Measurements from ENCODE around the gene WDR1. TPM values are rescaled to one million over a fixed set of nuclear protein-coding genes. Genes with fewer than 3 reads are reported as not detected.

WDR1 gene
- polyA plus RNA-seq, 1 of the 3 experiments (the other 2 are of a cell fraction): 310 TPM

DNA sequence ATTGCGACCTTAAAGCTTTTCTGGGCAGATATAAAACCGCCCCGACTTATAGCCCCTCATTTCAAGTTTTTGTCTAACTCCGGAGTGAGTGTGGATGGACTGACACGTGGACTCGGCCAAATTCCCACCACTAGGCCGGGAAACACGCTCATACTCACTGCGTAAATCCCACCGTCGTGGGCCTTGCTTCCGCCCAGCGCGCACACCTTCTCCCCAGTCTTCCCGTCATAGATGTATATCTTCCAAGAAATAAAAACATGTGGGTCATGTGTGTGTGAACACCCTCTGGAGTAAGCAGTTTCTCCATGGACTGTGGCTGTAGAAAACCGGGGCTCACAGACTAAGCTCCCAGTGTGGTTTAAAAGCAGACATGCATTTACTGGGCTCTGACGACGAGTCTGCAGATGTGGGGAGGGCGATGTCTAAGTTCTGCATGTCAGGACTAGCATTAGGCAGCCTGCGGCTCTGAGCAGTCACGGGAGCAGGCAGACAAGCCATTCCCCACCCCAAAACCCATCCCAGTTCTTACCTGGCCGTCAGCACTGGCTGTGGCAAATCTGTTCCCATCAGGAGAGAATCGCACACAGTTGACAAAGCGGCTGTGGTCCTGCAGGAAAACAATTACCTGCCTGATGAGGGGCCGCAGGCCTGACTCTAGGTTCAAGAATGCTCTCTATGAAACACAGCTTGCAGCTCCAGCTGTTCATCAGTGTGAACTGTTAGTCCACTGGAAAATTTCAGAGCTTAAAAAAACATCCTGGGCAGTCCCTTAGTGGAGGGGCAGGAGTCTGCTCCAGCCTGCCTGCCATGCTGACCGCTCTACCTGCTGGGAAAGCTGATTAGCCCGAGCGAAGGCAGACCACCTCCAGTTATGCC is 28.2 kb downstream of the WDR1 start:
- Histone ChIP-seq H3K4me2 (no peak overlapping the region), H3K9me3 (no peaks in the 10 kb centered on the region), H3K36me3 (replicated peaks in 1 of 2; ENCODE audit: control insufficient read depth in 1 of 2, insufficient read depth in 2 of 2, low read length in 1 of 2) (peaks cover 36 to 93% of the 10 kb centered on the region in 2 experiments), H3K79me2 (ENCODE audit: insufficient read depth) (peaks cover 94% of the 10 kb centered on the region), H3K4me1 (ENCODE audit: control insufficient read depth in 1 of 2, insufficient read depth in 2 of 2, low read depth in 1 of 2, low read length in 1 of 2) (peaks cover 0 to 4% of the 10 kb centered on the region in 2 experiments; a peak in 1 of 4 replicates), H3K27me3 (ENCODE audit: insufficient read depth) (no peaks in the 10 kb centered on the region), H4K20me1 (ENCODE audit: insufficient read depth) (peaks cover 93% of the 10 kb centered on the region), H3K9me2 (no peaks in the 10 kb centered on the region), H3K4me3 (ENCODE audit: low read depth in 2 of 2, low read length in 1 of 2) (no peak overlapping the region), H2AFZ (ENCODE audit: low read depth) (no peak overlapping the region), H3F3A (replicated peaks; ENCODE audit: insufficient read depth) (no peaks in the 10 kb centered on the region), H3K27ac (ENCODE audit: low read depth in 2 of 2, low read length in 1 of 2) (no peak overlapping the region), H3K9ac (no peak overlapping the region)
- DNase-seq: no peak
- CTCF ChIA-PET: interaction anchor here (1.5 kb wide), 1 partner anchor 74 kb away, joined by 3 read pairs; no protein-coding TSS in a partner anchor
- TF ChIP-seq, protein P1, sequence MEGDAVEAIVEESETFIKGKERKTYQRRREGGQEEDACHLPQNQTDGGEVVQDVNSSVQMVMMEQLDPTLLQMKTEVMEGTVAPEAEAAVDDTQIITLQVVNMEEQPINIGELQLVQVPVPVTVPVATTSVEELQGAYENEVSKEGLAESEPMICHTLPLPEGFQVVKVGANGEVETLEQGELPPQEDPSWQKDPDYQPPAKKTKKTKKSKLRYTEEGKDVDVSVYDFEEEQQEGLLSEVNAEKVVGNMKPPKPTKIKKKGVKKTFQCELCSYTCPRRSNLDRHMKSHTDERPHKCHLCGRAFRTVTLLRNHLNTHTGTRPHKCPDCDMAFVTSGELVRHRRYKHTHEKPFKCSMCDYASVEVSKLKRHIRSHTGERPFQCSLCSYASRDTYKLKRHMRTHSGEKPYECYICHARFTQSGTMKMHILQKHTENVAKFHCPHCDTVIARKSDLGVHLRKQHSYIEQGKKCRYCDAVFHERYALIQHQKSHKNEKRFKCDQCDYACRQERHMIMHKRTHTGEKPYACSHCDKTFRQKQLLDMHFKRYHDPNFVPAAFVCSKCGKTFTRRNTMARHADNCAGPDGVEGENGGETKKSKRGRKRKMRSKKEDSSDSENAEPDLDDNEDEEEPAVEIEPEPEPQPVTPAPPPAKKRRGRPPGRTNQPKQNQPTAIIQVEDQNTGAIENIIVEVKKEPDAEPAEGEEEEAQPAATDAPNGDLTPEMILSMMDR (IDR thresholded peaks at IDR 0.05): no peak
- TF ChIP-seq, protein P2, sequence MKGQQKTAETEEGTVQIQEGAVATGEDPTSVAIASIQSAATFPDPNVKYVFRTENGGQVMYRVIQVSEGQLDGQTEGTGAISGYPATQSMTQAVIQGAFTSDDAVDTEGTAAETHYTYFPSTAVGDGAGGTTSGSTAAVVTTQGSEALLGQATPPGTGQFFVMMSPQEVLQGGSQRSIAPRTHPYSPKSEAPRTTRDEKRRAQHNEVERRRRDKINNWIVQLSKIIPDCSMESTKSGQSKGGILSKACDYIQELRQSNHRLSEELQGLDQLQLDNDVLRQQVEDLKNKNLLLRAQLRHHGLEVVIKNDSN (IDR thresholded peaks at IDR 0.05; ENCODE audit: borderline replicate concordance, low read depth): no peak
- TF ChIP-seq FOXM1 (IDR thresholded peaks at IDR 0.05; ENCODE audit: low read depth) (no peak), RCOR1 (IDR thresholded peaks at IDR 0.05; ENCODE audit: low read length) (no peak), EP300 (IDR thresholded peaks at IDR 0.05; ENCODE audit: borderline replicate concordance in 1 of 2, low read depth in 1 of 2, low read length in 1 of 2) (no peak), NRF1 (IDR thresholded peaks at IDR 0.05; ENCODE audit: low read depth, low read length) (no peak)
- TF ChIP-seq, protein P3, sequence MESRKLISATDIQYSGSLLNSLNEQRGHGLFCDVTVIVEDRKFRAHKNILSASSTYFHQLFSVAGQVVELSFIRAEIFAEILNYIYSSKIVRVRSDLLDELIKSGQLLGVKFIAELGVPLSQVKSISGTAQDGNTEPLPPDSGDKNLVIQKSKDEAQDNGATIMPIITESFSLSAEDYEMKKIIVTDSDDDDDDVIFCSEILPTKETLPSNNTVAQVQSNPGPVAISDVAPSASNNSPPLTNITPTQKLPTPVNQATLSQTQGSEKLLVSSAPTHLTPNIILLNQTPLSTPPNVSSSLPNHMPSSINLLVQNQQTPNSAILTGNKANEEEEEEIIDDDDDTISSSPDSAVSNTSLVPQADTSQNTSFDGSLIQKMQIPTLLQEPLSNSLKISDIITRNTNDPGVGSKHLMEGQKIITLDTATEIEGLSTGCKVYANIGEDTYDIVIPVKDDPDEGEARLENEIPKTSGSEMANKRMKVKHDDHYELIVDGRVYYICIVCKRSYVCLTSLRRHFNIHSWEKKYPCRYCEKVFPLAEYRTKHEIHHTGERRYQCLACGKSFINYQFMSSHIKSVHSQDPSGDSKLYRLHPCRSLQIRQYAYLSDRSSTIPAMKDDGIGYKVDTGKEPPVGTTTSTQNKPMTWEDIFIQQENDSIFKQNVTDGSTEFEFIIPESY (IDR thresholded peaks at IDR 0.05; ENCODE audit: borderline replicate concordance, low read depth): no peak
- TF ChIP-seq, protein P4, sequence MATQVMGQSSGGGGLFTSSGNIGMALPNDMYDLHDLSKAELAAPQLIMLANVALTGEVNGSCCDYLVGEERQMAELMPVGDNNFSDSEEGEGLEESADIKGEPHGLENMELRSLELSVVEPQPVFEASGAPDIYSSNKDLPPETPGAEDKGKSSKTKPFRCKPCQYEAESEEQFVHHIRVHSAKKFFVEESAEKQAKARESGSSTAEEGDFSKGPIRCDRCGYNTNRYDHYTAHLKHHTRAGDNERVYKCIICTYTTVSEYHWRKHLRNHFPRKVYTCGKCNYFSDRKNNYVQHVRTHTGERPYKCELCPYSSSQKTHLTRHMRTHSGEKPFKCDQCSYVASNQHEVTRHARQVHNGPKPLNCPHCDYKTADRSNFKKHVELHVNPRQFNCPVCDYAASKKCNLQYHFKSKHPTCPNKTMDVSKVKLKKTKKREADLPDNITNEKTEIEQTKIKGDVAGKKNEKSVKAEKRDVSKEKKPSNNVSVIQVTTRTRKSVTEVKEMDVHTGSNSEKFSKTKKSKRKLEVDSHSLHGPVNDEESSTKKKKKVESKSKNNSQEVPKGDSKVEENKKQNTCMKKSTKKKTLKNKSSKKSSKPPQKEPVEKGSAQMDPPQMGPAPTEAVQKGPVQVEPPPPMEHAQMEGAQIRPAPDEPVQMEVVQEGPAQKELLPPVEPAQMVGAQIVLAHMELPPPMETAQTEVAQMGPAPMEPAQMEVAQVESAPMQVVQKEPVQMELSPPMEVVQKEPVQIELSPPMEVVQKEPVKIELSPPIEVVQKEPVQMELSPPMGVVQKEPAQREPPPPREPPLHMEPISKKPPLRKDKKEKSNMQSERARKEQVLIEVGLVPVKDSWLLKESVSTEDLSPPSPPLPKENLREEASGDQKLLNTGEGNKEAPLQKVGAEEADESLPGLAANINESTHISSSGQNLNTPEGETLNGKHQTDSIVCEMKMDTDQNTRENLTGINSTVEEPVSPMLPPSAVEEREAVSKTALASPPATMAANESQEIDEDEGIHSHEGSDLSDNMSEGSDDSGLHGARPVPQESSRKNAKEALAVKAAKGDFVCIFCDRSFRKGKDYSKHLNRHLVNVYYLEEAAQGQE (IDR thresholded peaks at IDR 0.05; ENCODE audit: low read depth, low read length): no peak
- POLR2A ChIA-PET: no interaction called here
- WGBS (ENCODE audit: low lambda C conversion rate): 96% methylated on average over 22 of the region's 28 CpGs

All from SK-N-SH (cell line).